ENCODE results near the gene RGL4.

Gene RGL4

DNA sequence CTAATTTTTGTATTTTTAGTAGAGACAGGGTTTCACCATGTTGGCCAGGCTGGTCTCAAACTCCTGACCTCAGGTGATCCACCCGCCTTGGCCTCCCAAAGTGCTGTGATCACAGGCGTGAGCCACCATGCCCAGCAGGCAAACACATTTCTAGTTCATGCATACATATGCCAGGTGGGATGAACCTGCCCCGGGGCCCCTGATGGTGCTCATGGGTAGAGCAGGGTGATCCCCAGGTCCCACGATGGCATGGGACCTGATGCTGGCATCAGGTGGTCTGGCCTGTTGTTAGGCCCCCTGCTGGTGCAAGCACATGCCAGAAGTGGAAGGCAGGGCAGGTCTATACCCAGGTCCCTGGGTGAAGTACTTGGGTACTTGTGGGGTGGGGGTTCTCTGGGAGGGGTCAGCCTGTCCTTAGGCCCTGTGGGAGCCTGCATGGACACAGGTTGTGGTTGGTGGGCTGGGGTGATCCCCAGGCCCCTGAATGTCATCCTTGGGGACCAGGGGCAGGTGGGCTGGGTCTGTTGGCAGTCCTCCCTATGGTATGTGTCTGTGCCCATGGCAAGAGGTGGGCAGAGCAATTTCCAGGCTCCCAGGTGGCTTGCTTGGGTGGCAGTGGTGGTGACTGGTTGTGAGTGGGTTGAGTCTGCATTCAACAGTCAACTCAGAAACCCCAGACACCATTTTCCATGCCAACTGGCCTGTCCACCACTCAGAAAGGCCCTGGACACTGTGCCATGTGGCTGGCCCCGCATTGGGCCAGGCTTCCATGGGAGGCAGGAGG lies 9.6 kb upstream of the RGL4 start:
- Histone ChIP-seq H3K36me3 (peaks cover 9% of the 10 kb centered on the region), H3K27me3 (ENCODE audit: insufficient read depth, low read depth, severe bottlenecking) (no peaks in the 10 kb centered on the region), H3K27ac (no peak overlapping the region), H3K9me3 (ENCODE audit: severe bottlenecking) (no peaks in the 10 kb centered on the region), H3K4me3 (ENCODE audit: low read depth, low read length) (no peak overlapping the region)
- no peak for DNase-seq
- TF ChIP-seq, protein P1, sequence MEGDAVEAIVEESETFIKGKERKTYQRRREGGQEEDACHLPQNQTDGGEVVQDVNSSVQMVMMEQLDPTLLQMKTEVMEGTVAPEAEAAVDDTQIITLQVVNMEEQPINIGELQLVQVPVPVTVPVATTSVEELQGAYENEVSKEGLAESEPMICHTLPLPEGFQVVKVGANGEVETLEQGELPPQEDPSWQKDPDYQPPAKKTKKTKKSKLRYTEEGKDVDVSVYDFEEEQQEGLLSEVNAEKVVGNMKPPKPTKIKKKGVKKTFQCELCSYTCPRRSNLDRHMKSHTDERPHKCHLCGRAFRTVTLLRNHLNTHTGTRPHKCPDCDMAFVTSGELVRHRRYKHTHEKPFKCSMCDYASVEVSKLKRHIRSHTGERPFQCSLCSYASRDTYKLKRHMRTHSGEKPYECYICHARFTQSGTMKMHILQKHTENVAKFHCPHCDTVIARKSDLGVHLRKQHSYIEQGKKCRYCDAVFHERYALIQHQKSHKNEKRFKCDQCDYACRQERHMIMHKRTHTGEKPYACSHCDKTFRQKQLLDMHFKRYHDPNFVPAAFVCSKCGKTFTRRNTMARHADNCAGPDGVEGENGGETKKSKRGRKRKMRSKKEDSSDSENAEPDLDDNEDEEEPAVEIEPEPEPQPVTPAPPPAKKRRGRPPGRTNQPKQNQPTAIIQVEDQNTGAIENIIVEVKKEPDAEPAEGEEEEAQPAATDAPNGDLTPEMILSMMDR (IDR thresholded peaks at IDR 0.05; ENCODE audit: low read depth, low read length) = no peak

DNA sequence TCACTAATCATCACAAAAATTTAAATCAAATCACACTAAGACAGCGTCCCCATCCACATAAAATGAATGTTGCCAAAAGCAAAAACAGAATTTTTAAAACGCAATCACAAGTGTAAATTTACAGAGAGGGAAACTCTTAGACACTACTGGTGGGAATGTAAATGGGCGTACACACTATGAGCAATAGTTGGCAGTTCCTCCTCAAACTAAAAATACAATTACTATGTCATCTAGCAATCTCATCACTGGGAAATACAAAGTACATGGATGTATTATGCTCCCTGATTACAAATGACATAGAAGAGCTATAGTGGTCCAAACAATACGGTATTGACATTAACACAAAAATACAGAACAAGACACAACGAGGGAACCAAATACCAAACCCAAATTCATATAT lies 8.7 kb upstream of the RGL4 start:
- H3K27ac ChIP-seq = no peak overlapping the region
- H3K27me3 ChIP-seq (ENCODE audit: insufficient read depth, low read depth, severe bottlenecking) = no peaks in the 10 kb centered on the region
- no peak for DNase-seq
- peaks cover 9% of the 10 kb centered on the region for H3K36me3 ChIP-seq
- no peak overlapping the region for H3K4me3 ChIP-seq (ENCODE audit: low read depth, low read length)
- TF ChIP-seq, protein P1 (IDR thresholded peaks at IDR 0.05; ENCODE audit: low read depth, low read length) = no peak
- no peaks in the 10 kb centered on the region for H3K9me3 ChIP-seq (ENCODE audit: severe bottlenecking)

DNA sequence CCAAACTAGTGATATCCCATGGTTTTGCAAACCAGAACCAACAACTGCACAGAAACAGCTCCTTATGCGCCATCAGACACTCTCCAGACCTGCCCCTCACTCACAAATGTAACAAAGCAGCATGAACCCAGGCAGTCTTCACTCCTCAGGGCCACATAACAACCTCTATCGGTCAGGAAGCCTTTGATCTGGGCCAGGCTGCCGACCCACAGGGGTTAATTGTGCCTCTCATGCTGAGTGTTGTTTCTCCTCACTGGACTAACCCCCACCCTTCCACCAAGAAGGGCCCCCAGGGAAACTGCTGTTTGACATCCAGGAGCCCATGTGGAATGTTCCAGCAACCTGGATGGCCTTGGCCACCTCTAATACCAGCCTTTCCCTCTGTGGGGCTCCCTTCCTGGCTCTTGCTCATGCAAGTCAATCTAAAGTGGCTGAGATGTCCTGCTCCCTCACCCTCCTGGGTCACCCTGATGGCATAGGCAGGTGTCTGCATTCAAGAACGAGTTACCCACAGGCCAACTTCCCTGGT lies 7.9 kb upstream of the RGL4 start:
- no peak for DNase-seq
- Histone ChIP-seq H3K27me3 (ENCODE audit: insufficient read depth, low read depth, severe bottlenecking) (no peaks in the 10 kb centered on the region), H3K9me3 (ENCODE audit: severe bottlenecking) (no peaks in the 10 kb centered on the region), H3K27ac (no peak overlapping the region), H3K36me3 (peaks cover 9% of the 10 kb centered on the region), H3K4me3 (ENCODE audit: low read depth, low read length) (no peak overlapping the region)
- TF ChIP-seq, protein P1 (IDR thresholded peaks at IDR 0.05; ENCODE audit: low read depth, low read length) = no peak

DNA sequence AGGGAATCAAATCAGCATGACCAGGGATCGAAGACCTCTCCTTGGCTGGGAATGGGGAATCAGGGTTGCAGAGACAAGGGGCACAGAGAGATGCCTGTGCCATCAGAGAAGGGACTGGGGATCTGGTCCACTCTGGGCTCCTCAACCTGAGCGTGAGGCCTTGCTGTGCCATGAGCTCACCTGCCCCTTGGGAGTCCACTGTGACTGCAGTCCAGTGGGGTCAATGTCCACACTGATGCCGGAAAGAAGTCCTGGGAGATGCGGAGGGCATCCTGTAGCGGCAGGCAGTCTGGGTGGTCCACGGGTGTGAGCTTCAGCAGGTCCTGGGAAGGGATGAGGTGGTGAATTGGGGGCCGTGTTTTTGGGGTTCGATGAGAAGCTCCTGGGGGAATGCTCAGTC lies 7.3 kb upstream of the RGL4 start:
- Histone ChIP-seq H3K9me3 (ENCODE audit: severe bottlenecking) (no peaks in the 10 kb centered on the region), H3K36me3 (peaks cover 9% of the 10 kb centered on the region), H3K27me3 (ENCODE audit: insufficient read depth, low read depth, severe bottlenecking) (no peaks in the 10 kb centered on the region), H3K27ac (no peak overlapping the region), H3K4me3 (ENCODE audit: low read depth, low read length) (no peak overlapping the region)
- TF ChIP-seq, protein P1 (IDR thresholded peaks at IDR 0.05; ENCODE audit: low read depth, low read length) = no peak
- DNase-seq = no peak

DNA sequence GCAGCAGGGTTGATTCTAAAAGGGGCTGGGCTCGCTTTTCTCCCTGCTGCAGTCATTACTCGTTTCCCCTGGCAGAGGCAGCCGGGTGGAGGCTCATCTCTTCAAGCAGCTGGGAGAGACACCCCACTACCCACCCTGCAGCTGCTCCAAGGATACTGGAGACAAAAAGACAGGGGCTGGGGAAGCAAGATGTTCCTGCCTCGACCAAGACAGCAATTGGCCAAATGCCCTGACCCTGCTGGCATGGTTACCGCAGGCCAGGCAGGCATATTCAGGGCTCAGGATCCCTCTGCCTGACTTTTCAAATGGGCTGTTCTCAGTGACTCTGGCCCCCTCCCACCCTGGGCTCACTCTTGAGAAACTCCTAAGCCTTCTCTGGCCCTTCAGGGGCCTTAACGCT lies 6.8 kb upstream of the RGL4 start:
- no peak overlapping the region for H3K27ac ChIP-seq
- peaks cover 9% of the 10 kb centered on the region for H3K36me3 ChIP-seq
- no peaks in the 10 kb centered on the region for H3K27me3 ChIP-seq (ENCODE audit: insufficient read depth, low read depth, severe bottlenecking)
- H3K4me3 ChIP-seq (ENCODE audit: low read depth, low read length) = no peak overlapping the region
- TF ChIP-seq, protein P1 (IDR thresholded peaks at IDR 0.05; ENCODE audit: low read depth, low read length) = no peak
- DNase-seq = no peak
- H3K9me3 ChIP-seq (ENCODE audit: severe bottlenecking) = no peaks in the 10 kb centered on the region
